Endodermal cell (in vitro differentiated cells): ENCODE measurements around the gene MAP3K2. TPM values are rescaled to one million over a fixed set of nuclear protein-coding genes. Genes with fewer than 3 reads are reported as not detected.
A peak's percentile ranks its signal among the peaks of the same experiment; 100 is the strongest.

ENCODE experiments used
- DNase-seq: peaks from one replicate; pipeline ENCODE4 v3.0.0-alpha.2; 2017
- H3K27ac ChIP-seq: 2 replicates; pipeline ENCODE4 v1.5.1; 2013; ENCODE audit warnings: mild to moderate bottlenecking, low read depth, low read length, moderate library complexity
- H3K27me3 ChIP-seq: 2 replicates; pipeline ENCODE4 v1.6.1; 2013; ENCODE audit warnings: mild to moderate bottlenecking, low read length, moderate library complexity; ENCODE audit not compliant: insufficient read depth, control insufficient read depth, poor library complexity, severe bottlenecking
- H3K36me3 ChIP-seq: 2 replicates; pipeline ENCODE4 v1.7.0; 2013; ENCODE audit warnings: mild to moderate bottlenecking, low read length, moderate library complexity; ENCODE audit not compliant: control insufficient read depth, insufficient read depth
- H3K4me1 ChIP-seq: one replicate; pipeline ENCODE4 v1.7.0; 2013; ENCODE audit warnings: low read length; ENCODE audit not compliant: control insufficient read depth, insufficient read depth
- H3K4me3 ChIP-seq: 2 replicates; pipeline ENCODE4 v1.5.1; 2013; ENCODE audit warnings: mild to moderate bottlenecking, low read length, moderate library complexity
- H3K9ac ChIP-seq: 2 replicates; pipeline ENCODE4 v1.6.1; 2013; ENCODE audit warnings: mild to moderate bottlenecking, low read length, moderate library complexity; ENCODE audit not compliant: poor library complexity, severe bottlenecking; ENCODE audit errors: extremely low read depth
- H3K9me3 ChIP-seq: 2 replicates; pipeline ENCODE4 v1.6.1; 2013; ENCODE audit warnings: mild to moderate bottlenecking, low read length, moderate library complexity; ENCODE audit not compliant: control insufficient read depth
- H3K27ac Mint-ChIP-seq: 2 replicates; pipeline ENCODE4 v1.8.0; 2020; ENCODE audit warnings: mixed read lengths
- H3K27me3 Mint-ChIP-seq: 2 replicates; pipeline ENCODE4 v1.8.0; 2021; ENCODE audit warnings: mild to moderate bottlenecking, mixed read lengths; ENCODE audit not compliant: insufficient read depth
- H3K36me3 Mint-ChIP-seq: 2 replicates; pipeline ENCODE4 v1.8.0; 2020; ENCODE audit warnings: low read depth, mixed read lengths
- H3K4me1 Mint-ChIP-seq: 2 replicates; pipeline ENCODE4 v1.8.0; 2020; ENCODE audit warnings: mixed read lengths
- H3K4me3 Mint-ChIP-seq: 2 replicates; pipeline ENCODE4 v1.8.0; 2020; ENCODE audit warnings: mild to moderate bottlenecking, moderate library complexity, mixed read lengths
- H3K9me3 Mint-ChIP-seq: 2 replicates; pipeline ENCODE4 v1.8.0; 2020; ENCODE audit warnings: mild to moderate bottlenecking, mixed read lengths
- WGBS, 2 experiments: methylation state at CpG; one replicate each; pipeline versions ENCODE4 v1.1.5 to v1.1.7; 2013; ENCODE audit warnings: missing lambda C conversion rate in 2 of 2, mixed read lengths in 1 of 2; ENCODE audit not compliant: insufficient coverage in 1 of 2, insufficient read length in 1 of 2; 5-methylcytosine and 5-hydroxymethylcytosine counted together
- total RNA-seq, 2 donors: library from RNA; stranded (reverse); fragmentation: NEBNext Ultra II Directional in 1 of 2; extraction: Animal tissue kit (Norgen Biotek cat#: 25700) in 1 of 2; gene quantifications; 2 replicates in 1 of 2; 3 replicates in 1 of 2; pipeline ENCODE4 v1.2.1, GENCODE V29; 2021
- TF ChIP-seq, protein P1 (sequence below): fragments of 200-600 bp; sonication (generic); conservative IDR thresholded peaks from 2 replicates; pipeline ENCODE4 v1.5.0; 2021; ENCODE audit warnings: antibody characterized with exemption, mild to moderate bottlenecking

The MAP3K2 gene
- total RNA-seq, 2 donors from 2014 or later: 27.9 to 31.6 TPM

DNA sequence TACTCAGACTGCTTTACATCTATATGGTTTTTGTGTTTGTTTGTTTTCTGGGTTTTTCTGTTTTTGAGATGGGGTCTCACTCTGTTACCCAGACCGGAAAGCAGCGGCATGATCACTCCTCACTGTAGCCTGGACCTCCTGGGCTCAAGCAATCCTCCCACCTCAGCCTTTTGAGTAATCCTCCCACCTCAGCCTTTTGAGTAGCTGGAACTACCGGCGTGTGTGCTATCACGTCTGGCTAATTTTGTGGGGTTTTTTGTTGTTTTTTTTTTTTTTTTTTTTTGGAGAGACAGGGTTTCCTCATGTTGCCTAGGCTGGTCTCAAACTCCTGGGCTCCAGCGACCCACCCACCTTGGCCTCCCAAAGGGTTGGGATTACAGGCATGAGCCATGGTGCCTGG is 9.1 kb downstream of the MAP3K2 start:
- H3K9me3 Mint-ChIP-seq: peaks cover 38% of the 10 kb centered on the region
- H3K27ac Mint-ChIP-seq: no peak overlapping the region

DNA sequence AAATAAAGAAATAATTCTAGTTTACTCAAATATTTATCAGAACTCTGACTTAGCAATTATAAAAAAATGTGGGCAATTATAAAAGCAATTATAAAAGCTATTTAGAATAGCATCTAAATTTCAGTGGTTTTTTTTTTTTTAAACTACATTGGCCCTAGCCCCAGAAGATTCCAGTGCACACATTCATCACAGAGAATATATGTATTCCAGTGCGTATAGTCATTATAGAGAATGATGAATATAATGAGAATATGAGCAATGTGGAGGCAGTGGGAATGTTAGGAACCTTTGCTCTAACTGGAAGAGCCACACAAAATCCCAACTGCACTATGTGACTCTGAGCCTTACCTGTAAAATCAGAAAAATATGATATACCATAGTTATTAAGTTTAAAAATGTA is 10.5 kb downstream of the MAP3K2 start:
- H3K4me1 ChIP-seq: no peaks in the 10 kb centered on the region
- no peak overlapping the region for H3K27ac Mint-ChIP-seq
- WGBS, 2 experiments: 100% methylated on average over 1 of the region's 1 CpG; no CpG with 5 or more reads in 1 of the 2 experiments

More for the DNA sequence above, 9.1 kb downstream of the MAP3K2 start:
- H3K27me3 Mint-ChIP-seq: no peaks in the 10 kb centered on the region
- Histone ChIP-seq H3K27ac (no peak overlapping the region), H3K4me3 (no peak overlapping the region), H3K9me3 (peaks cover 40% of the 10 kb centered on the region), H3K36me3 (peaks cover 7% of the 10 kb centered on the region), H3K27me3 (no peaks in the 10 kb centered on the region), H3K9ac (no peak overlapping the region), H3K4me1 (no peaks in the 10 kb centered on the region)
- H3K4me1 Mint-ChIP-seq: no peaks in the 10 kb centered on the region
- H3K36me3 Mint-ChIP-seq: peaks cover 24% of the 10 kb centered on the region
- 90 to 92% methylated on average over 2 to 6 of the region's 6 CpGs for WGBS, 2 experiments
- no peak for DNase-seq
- H3K4me3 Mint-ChIP-seq: no peak overlapping the region
- TF ChIP-seq, protein P1, sequence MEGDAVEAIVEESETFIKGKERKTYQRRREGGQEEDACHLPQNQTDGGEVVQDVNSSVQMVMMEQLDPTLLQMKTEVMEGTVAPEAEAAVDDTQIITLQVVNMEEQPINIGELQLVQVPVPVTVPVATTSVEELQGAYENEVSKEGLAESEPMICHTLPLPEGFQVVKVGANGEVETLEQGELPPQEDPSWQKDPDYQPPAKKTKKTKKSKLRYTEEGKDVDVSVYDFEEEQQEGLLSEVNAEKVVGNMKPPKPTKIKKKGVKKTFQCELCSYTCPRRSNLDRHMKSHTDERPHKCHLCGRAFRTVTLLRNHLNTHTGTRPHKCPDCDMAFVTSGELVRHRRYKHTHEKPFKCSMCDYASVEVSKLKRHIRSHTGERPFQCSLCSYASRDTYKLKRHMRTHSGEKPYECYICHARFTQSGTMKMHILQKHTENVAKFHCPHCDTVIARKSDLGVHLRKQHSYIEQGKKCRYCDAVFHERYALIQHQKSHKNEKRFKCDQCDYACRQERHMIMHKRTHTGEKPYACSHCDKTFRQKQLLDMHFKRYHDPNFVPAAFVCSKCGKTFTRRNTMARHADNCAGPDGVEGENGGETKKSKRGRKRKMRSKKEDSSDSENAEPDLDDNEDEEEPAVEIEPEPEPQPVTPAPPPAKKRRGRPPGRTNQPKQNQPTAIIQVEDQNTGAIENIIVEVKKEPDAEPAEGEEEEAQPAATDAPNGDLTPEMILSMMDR: no peak

DNA sequence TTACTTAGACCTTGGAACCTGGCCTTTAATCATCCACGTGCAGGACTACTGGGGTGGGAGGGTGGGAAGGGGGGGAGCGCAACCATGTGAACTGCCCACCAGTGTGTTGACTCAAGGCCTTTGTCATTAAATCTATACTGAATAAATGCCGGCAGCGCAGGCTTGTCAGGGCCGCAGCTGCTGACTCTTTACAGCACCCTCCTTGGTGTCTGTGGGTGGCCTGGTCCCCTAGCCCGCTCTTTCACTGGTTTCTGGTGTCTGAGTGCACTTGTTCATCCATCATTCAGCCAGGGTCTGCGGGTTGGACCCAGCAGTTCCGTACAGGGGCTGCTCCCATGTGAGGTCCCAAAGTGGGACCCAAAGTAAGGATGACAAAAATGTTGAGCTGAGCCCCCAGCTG is 11.5 kb downstream of the MAP3K2 start:
- Mint-ChIP-seq H3K27ac (no peak overlapping the region), H3K27me3 (no peaks in the 10 kb centered on the region), H3K4me3 (no peak overlapping the region), H3K4me1 (no peaks in the 10 kb centered on the region), H3K36me3 (peaks cover 43% of the 10 kb centered on the region), H3K9me3 (peaks cover 62% of the 10 kb centered on the region)
- H3K4me3 ChIP-seq: peak overlapping the region; percentile 16
- peaks cover 65% of the 10 kb centered on the region for H3K9me3 ChIP-seq
- H3K27ac ChIP-seq: no peak overlapping the region
- DNase-seq: no peak
- H3K36me3 ChIP-seq: peaks cover 7% of the 10 kb centered on the region
- 91 to 95% methylated on average over 8 of the region's 8 CpGs for WGBS, 2 experiments
- H3K4me1 ChIP-seq: no peaks in the 10 kb centered on the region
- no peaks in the 10 kb centered on the region for H3K27me3 ChIP-seq
- TF ChIP-seq, protein P1: no peak
- no peak overlapping the region for H3K9ac ChIP-seq

More for the DNA sequence above, 10.5 kb downstream of the MAP3K2 start:
- Mint-ChIP-seq H3K4me1 (no peaks in the 10 kb centered on the region), H3K27me3 (no peaks in the 10 kb centered on the region), H3K4me3 (no peak overlapping the region), H3K9me3 (peaks cover 52% of the 10 kb centered on the region), H3K36me3 (peaks cover 33% of the 10 kb centered on the region)
- TF ChIP-seq, protein P1: no peak
- Histone ChIP-seq H3K27me3 (no peaks in the 10 kb centered on the region), H3K4me3 (peak overlapping the region; percentile 16), H3K9me3 (peaks cover 55% of the 10 kb centered on the region), H3K9ac (no peak overlapping the region), H3K27ac (no peak overlapping the region), H3K36me3 (peaks cover 7% of the 10 kb centered on the region)
- no peak for DNase-seq
